GM21360 (cell line): ENCODE measurements around the gene KCNJ1.

Experiments used
- ATAC-seq: cut with Tn5 transposase; IDR thresholded peaks from one replicate; pipeline ENCODE4 v1.9.1; 2021; ENCODE audit warnings: mild to moderate bottlenecking, moderate library complexity; ENCODE audit not compliant: unreplicated experiment

The KCNJ1 gene

GRCh38 chr11:128789497-128790150 lies 77.5 kb downstream of the KCNJ1 start:
- no peak for ATAC-seq
